IPS-18c (cell line): ENCODE measurements around the gene MAPKBP1.

ENCODE experiments used
- H3K4me3 ChIP-seq: 2 replicates; pipeline ENCODE4 v1.7.0; 2013; ENCODE audit warnings: low read depth, mild to moderate bottlenecking, low read length, moderate library complexity; ENCODE audit not compliant: insufficient read depth
- H3K9me3 ChIP-seq: one replicate; pipeline ENCODE4 v1.6.1; 2013; ENCODE audit warnings: mild to moderate bottlenecking, low read length, moderate library complexity; ENCODE audit not compliant: control insufficient read depth, insufficient read depth

The MAPKBP1 gene

DNA sequence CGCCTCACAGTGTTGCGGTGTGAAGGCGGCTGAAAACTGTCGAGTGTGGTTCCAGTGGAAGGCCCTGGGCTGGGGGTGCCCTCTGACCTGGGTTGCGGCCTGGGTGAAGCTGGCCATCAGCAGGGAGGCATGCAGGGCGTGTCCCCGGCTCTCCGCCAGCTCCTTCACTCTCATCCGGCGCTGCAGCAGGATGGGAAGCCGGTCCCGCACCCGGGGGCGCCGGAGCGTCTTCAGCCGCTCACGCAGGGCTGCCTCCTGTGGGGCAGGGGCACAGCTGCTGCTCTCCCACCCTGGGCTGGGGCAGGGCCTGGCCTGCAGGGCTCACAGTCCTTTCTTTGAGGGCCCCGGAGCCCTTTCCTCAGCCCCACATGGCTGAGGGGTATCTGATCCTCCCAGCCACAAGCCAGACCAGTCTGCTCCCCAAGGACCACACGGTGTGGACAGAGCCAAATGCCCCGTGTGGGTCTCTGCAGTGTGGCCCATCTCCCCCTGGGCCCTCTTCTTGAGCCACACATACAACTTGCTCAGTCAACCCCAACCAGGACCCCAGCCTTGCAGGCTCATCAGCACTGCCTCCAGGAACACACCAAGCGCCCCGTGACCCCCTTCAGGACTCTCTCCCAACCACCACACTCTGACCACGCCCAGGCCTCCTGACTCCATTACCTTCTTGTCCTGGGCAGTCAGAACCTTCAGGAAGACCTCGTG is 92.7 kb downstream of the MAPKBP1 start:
- Histone ChIP-seq H3K9me3 (peaks cover 2% of the 10 kb centered on the region), H3K4me3 (no peak overlapping the region)

DNA sequence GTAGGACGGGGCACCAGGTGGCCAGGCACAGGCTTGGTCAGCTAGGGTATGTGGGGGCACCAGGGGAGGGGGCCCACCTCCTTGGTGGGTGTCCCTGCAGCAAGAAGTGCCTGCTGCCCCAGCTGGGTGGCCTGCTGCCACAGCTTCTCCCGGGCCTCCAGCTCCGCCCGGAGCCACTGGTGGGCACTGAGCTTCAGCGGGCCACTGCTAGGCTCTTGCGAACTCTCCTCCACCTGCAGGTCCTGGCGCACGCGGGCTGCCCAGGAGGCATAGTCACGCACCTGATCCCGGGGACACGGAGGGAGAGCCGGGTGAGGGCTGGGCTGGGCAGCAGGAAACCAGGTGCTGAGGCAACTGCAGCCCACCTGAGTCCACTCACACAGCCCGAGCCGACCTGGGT is 94.0 kb downstream of the MAPKBP1 start:
- Histone ChIP-seq H3K4me3 (no peak overlapping the region), H3K9me3 (peaks cover 2% of the 10 kb centered on the region)

DNA sequence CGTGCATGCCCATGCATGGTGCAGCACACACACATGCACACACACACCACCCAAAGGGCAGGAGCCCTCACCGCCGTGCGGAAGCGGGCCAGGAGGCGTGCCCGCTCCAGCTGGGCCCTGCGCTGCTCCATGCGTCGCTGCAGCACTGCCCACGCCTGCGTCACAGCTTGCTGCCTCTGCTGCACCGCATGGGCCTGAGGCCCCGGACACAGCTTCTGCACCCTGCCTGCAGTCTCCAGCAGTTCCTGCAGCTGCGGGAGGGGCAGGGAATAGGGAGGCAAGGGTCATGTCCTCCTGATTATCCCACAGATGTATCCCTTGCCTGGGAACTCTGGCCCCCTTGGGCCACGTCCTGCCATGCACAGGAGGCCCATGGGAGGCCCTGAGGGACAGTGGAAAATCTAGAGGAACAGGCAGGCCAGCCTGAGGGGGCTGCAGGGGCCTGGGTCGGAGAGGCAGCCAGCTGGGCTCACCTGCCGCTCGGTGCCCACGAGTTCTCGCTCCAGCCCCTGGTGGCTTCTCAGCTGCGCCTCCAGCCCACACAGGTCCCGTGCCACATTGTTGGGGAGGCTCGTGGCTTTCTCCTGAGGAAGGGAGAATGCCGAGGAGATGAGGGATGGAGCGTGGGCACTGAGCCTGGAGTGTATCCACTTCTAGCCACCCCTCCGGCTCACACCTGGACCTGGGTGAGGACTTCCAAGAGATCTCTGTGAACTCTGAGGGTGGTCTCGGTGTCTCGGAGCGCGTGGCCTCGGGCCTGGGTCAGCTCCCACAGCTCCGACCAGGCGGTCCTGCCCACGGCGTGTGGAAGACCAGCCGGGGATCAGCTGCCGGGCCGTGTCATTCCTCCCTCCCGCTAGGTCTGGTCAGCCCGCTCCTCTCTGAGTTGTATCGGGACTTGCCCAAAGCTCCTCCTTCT is 95.7 kb downstream of the MAPKBP1 start:
- peaks cover 2% of the 10 kb centered on the region for H3K9me3 ChIP-seq
- no peak overlapping the region for H3K4me3 ChIP-seq

GRCh38 chr15:41870689-41871081 is 96.4 kb downstream of the MAPKBP1 start:
- Histone ChIP-seq H3K9me3 (peaks cover 2% of the 10 kb centered on the region), H3K4me3 (no peak overlapping the region)

DNA sequence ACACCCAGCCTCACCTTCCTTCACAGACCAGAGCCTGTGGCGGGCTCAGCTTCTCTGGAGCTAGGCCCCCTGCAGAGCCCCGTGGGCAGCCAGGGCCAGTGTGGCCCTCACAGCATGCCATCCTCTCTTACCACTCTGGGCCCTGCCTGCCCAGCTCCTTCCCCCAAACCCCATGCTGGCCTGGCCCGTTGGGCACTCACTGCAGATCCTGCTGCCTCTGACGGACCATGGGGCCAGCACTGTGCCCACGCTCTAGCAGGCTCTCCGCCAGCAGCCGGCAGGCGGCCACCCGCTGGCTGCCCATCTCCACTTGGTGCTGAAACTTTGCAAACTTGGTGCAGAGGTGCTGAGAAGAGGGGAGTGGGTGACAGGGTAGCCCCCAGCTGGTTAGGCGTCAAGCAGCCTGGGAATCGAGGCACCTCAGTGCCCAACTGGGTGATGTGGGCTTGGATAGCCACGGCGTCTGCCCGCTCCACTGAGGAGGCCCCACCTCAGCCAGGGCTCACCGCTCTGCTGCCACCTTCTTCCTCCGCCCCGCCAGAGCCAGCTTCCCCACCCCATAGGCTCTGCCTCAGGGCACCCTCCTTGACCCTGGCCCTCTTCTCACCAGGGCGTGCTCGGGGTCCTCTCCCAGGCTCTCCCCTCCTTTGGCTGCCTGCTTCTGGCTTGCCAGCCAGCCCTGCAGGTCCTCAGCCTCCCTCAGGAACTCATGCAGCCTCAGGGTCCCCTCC is 97.1 kb downstream of the MAPKBP1 start:
- peaks cover under 1% of the 10 kb centered on the region for H3K9me3 ChIP-seq

DNA sequence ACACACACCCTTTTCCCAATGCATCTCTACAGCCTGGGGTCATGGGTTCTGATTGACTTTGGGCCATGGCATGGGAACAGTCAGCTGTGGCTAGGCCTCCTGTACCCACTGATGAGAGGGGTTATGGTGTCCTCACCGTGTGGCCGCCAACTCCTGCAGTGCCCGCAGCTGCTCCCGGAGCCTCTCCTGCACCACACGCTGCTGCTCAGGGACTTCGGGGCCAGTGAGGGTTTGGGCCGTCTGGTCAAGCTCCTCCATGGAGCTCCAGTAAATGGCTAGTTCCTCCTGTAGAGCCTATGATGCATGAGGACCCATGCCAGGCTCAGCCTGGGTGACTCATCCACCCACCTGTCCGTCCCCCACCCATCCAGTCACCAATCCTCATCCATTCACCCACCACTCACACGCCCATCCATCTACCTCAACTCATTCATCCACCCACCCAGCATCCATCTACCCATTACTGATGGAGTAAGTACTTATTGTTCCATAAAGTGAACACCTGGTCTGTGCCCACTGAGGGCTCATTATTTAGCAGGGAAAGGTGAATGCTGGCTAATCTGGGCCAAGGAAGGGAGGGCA is 98.0 kb downstream of the MAPKBP1 start:
- Histone ChIP-seq H3K9me3 (no peaks in the 10 kb centered on the region), H3K4me3 (no peak overlapping the region)

More for the DNA sequence above, 97.1 kb downstream of the MAPKBP1 start:
- H3K4me3 ChIP-seq = no peak overlapping the region

DNA sequence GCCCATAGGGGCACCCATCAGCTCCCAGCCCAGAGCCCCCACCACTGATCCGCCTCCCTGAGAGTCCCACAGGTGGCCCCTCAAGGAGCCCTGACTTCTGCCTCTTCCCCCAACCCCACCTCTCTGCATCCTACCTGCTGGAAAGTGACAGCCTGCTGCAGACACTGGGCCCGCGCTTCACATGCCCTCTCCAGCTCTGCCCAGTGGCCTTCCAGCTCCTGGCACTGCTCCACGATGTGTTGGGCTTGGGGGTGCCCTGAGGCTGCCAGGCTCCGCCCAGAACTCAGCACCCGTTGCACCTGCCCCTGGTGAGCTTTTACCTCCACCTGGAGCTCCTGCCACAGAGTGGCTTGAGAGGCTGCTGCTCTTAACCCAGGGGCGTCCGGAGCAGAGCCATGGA is 99.4 kb downstream of the MAPKBP1 start:
- Histone ChIP-seq H3K4me3 (no peak overlapping the region), H3K9me3 (no peaks in the 10 kb centered on the region)

DNA sequence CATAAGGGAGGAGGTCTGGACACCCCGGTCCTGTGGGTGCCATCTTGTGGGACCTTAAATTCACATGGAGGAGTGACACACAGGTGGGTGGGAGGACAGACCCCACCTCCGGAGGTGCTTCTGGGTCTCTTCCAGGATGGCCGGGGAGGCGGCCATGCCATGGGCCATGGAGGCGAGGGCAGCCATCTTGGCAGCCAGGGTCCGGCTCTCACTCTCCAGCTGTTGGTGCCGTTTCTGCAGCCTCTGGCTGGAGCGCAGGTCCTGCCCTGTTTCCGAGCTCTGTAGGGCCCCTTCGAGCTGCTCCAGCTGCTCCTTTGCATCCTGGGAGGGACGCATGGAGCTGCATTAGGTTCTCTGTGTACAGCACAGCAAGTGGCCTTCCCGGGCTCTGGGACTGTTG is 100.5 kb downstream of the MAPKBP1 start:
- H3K4me3 ChIP-seq = no peak overlapping the region
- H3K9me3 ChIP-seq = no peaks in the 10 kb centered on the region

GRCh38 chr15:41876007-41876406 is 101.7 kb downstream of the MAPKBP1 start:
- Histone ChIP-seq H3K9me3 (no peaks in the 10 kb centered on the region), H3K4me3 (no peak overlapping the region)

GRCh38 chr15:41876689-41877088 is 102.4 kb downstream of the MAPKBP1 start:
- Histone ChIP-seq H3K4me3 (no peak overlapping the region), H3K9me3 (no peaks in the 10 kb centered on the region)
